K562 (cell line): ENCODE results near the gene CYP2B6. TPM values are rescaled to one million over a fixed set of nuclear protein-coding genes. Genes with fewer than 3 reads are reported as not detected.

Experiments used
- ATAC-seq: fragments of 200-7000 bp; cut with Tn5 transposase; 3 replicates; pipeline ENCODE4 v1.9.1; 2020; ENCODE audit warnings: moderate library complexity
- Bru-seq: library from RNA; stranded (reverse); fragments of 400-500 nt; gene quantifications from one replicate; lab custom pipeline; 2021; lab: Mats Ljungman, UMichigan
- BruChase-seq, 2 experiments: library from RNA; stranded (reverse); fragments of 400-500 nt; gene quantifications; one replicate each; lab custom pipeline; 2021; lab: Mats Ljungman, UMichigan
- BruUV-seq: library from RNA; stranded (reverse); fragments of 400-500 nt; replicated peaks from 2 replicates; lab custom pipeline; 2021; lab: Mats Ljungman, UMichigan
- CTCF ChIA-PET: fragments of 300-600 bp; formaldehyde crosslinking; extraction: SDS; loops from one replicate; lab custom pipeline; 2021; ENCODE audit warnings: low intra/inter-chr PET ratio; lab: Yijun Ruan, JAX
- POLR2A ChIA-PET: fragments of 300-600, 350-650 bp; sonication (Branson Sonifier 250); formaldehyde crosslinking; extraction: SDS; loops from one replicate; lab custom pipeline; 2021; ENCODE audit warnings: antibody characterized with exemption, inconsistent platforms; lab: Yijun Ruan, JAX
- DNase-seq, 4 experiments: peaks; one replicate each; pipeline versions ENCODE4 v3.0.0 to v3.0.0-alpha.2; 2011 to 2018; ENCODE audit warnings: low spot score in 3 of 4, mixed read lengths in 3 of 4; ENCODE audit errors: extremely low read depth in 1 of 4
- FAIRE-seq: peaks from 2 replicates; lab custom pipeline; 2011; peaks lifted over from hg19 to GRCh38; lab: Jason Lieb, UNC
- H2AFZ ChIP-seq: 2 replicates; pipeline ENCODE4 v1.6.0; 2011; ENCODE audit warnings: low read depth, low read length, control low read depth, inconsistent platforms
- H3K27ac ChIP-seq: fragments of 200-600 bp; 3 replicates; pipeline ENCODE4 v1.8.0; 2011; ENCODE audit warnings: low read depth, mild to moderate bottlenecking, control low read depth, inconsistent platforms, low read length, moderate library complexity, mixed read lengths; ENCODE audit errors: extremely low read depth
- H3K27me3 ChIP-seq, 2 experiments: fragments of 300-600 bp in 1 of 2; 2 replicates in 1 of 2; 3 replicates in 1 of 2; pipeline versions ENCODE4 v1.6.0 to v1.8.0; 2011; ENCODE audit warnings: inconsistent platforms in 2 of 2, low read length in 2 of 2, mild to moderate bottlenecking in 1 of 2, mixed read lengths in 1 of 2, moderate library complexity in 1 of 2; ENCODE audit not compliant: control insufficient read depth in 2 of 2, insufficient read depth in 2 of 2
- H3K36me3 ChIP-seq: fragments of 300-600 bp; 3 replicates; pipeline ENCODE4 v1.8.0; 2011; ENCODE audit warnings: mild to moderate bottlenecking, low read length, inconsistent platforms; ENCODE audit not compliant: control insufficient read depth, insufficient read depth
- H3K4me1 ChIP-seq, 2 experiments: fragments of 200-600 bp in 1 of 2; replicated peaks in 1 of 2; 2 replicates in 1 of 2; 3 replicates in 1 of 2; pipeline versions ENCODE4 v1.5.1 to v1.8.0; 2011; ENCODE audit warnings: inconsistent platforms in 2 of 2, low read length in 2 of 2, mild to moderate bottlenecking in 1 of 2, mixed read lengths in 1 of 2, moderate library complexity in 1 of 2; ENCODE audit not compliant: control insufficient read depth in 2 of 2, insufficient read depth in 2 of 2
- H3K4me2 ChIP-seq: 2 replicates; pipeline ENCODE4 v1.6.1; 2011; ENCODE audit warnings: low read length, control low read depth, inconsistent platforms, mixed read lengths; ENCODE audit not compliant: insufficient read depth
- H3K4me3 ChIP-seq: fragments of 200-600 bp; sonication (generic), shearing (Covaris generic); 2 replicates; pipeline ENCODE4 v1.5.1; 2016; ENCODE audit warnings: control low read depth, inconsistent platforms
- H3K79me2 ChIP-seq: fragments of 200-600 bp; 3 replicates; pipeline ENCODE4 v1.8.0; 2011; ENCODE audit warnings: low read length, inconsistent platforms; ENCODE audit not compliant: control insufficient read depth, insufficient read depth
- H3K9ac ChIP-seq, 2 experiments: 2 replicates each; pipeline versions ENCODE4 v1.6.0 to v1.6.1; 2011; ENCODE audit warnings: low read depth in 2 of 2, low read length in 2 of 2, control low read depth in 1 of 2, inconsistent platforms in 1 of 2, mild to moderate bottlenecking in 1 of 2, mixed read lengths in 1 of 2; ENCODE audit not compliant: insufficient read depth in 1 of 2
- H3K9me1 ChIP-seq: one replicate; pipeline ENCODE4 v1.6.0; 2011; ENCODE audit warnings: inconsistent platforms, mild to moderate bottlenecking, low read length, moderate library complexity; ENCODE audit not compliant: control insufficient read depth, insufficient read depth
- H3K9me3 ChIP-seq: replicated peaks from 2 replicates; pipeline ENCODE4 v1.5.1; 2011; ENCODE audit warnings: low read depth, low read length, inconsistent platforms; ENCODE audit not compliant: control insufficient read depth, insufficient read depth
- H4K20me1 ChIP-seq: replicated peaks from 2 replicates; pipeline ENCODE4 v1.6.1; 2011; ENCODE audit warnings: low read length, inconsistent platforms, mixed read lengths; ENCODE audit not compliant: control insufficient read depth, insufficient read depth
- CREB1 ChIP-seq, 2 experiments: sonication (generic) in 1 of 2; formaldehyde crosslinking in 1 of 2; IDR thresholded peaks; 2 replicates each; pipeline versions ENCODE4 v1.6.1 to v1.8.0; 2012 to 2022; ENCODE audit warnings: inconsistent platforms in 1 of 2, mild to moderate bottlenecking in 1 of 2, missing genetic modification reagents in 1 of 2, moderate library complexity in 1 of 2
- DACH1 ChIP-seq: fragments of 450-650 bp; IDR thresholded peaks from 2 replicates; pipeline ENCODE4 v1.6.1; 2018; ENCODE audit not compliant: partially characterized antibody
- FOS ChIP-seq: IDR thresholded peaks from 3 replicates; pipeline ENCODE4 v1.6.1; 2011; ENCODE audit not compliant: insufficient read length; ENCODE audit errors: extremely low read depth
- FOXK2 ChIP-seq, 2 experiments: fragments of 450-650 bp; IDR thresholded peaks in 1 of 2; conservative IDR thresholded peaks in 1 of 2; 2 replicates each; pipeline ENCODE4 v1.6.1; 2016; ENCODE audit warnings: low read depth in 2 of 2, mild to moderate bottlenecking in 1 of 2
- HDAC3 ChIP-seq: fragments of 450-650 bp; IDR thresholded peaks from 2 replicates; pipeline ENCODE4 v1.6.1; 2018; ENCODE audit warnings: borderline replicate concordance, mild to moderate bottlenecking, moderate library complexity; ENCODE audit not compliant: partially characterized antibody
- NCOA1 ChIP-seq: fragments of 450-650 bp; IDR thresholded peaks from 2 replicates; pipeline ENCODE4 v1.6.1; 2016; ENCODE audit warnings: low read depth
- RBM34 ChIP-seq: fragments of 200-400 bp; formaldehyde crosslinking; IDR thresholded peaks from 2 replicates; pipeline ENCODE4 v1.6.1; 2018; ENCODE audit warnings: low read length, borderline replicate concordance; ENCODE audit not compliant: insufficient read depth
- TAL1 ChIP-seq: fragments of 450-650 bp; IDR thresholded peaks from 2 replicates; pipeline ENCODE4 v1.6.1; 2016; ENCODE audit warnings: mild to moderate bottlenecking
- ZNF134 ChIP-seq: fragments of 250-450 bp; sonication (Bioruptor Pico); conservative IDR thresholded peaks from 2 replicates; pipeline ENCODE4 v1.4.0; 2020
- WGBS: fragments of 100-300 bp; shearing (Covaris generic); methylation state at CpG from one replicate; pipeline ENCODE4 v1.1.6; 2016; ENCODE audit warnings: low coverage, mixed read lengths; ENCODE audit not compliant: insufficient coverage; ENCODE audit errors: missing lambda C conversion rate; 5-methylcytosine and 5-hydroxymethylcytosine counted together
- in situ Hi-C: fragments of 300-500 bp; cut with MboI; formaldehyde crosslinking; loops from 4 replicates; pipeline ENCODE4 v1.15.0; 2018; ENCODE audit warnings: inconsistent platforms, mixed read lengths
- intact Hi-C: fragments of 100-400 bp; cut with micrococcal nuclease; formaldehyde crosslinking; loops from 2 replicates; pipeline ENCODE4 v1.14.2; 2022
- long read RNA-seq, 3 experiments: library from polyadenylated mRNA in 2 of 3; library from RNA in 1 of 3; unstranded in 2 of 3; stranded (forward) in 1 of 3; transcript quantifications; one replicate each; pipeline ENCODE4 v2.0.0, GENCODE V29; 2019 to 2022
- polyA minus RNA-seq, 3 experiments: library from RNA; depleted of rRNA, polyadenylated mRNA; stranded (reverse); fragments of >200 nt; gene quantifications; 2 replicates each; pipeline ENCODE4 v1.2.3, GENCODE V29; 2011
- polyA plus RNA-seq, 8 experiments: library from polyadenylated mRNA; depleted of rRNA in 4 of 8; stranded (reverse) in 5 of 8; unstranded in 3 of 8; fragments of >200 nt; fragmentation: Nextera tagmentation in 2 of 8; fragmentation: Illumina TruSeq in 1 of 8; extraction: Ambion mirVana in 2 of 8; extraction: Trizol in 1 of 8; gene quantifications; 2 replicates each; pipeline versions ENCODE4 v1.2.1 to v1.2.3, GENCODE V29; 2011 to 2014; ENCODE audit warnings: inconsistent platforms in 1 of 8, missing spikeins in 1 of 8
- total RNA-seq, 7 experiments: library from RNA; depleted of rRNA in 6 of 7; stranded (reverse); fragments of >200 nt in 6 of 7; fragmentation: Illumina TruSeq in 2 of 7; extraction: Trizol in 2 of 7; gene quantifications; 2 replicates each; pipeline versions ENCODE4 v1.2.1 to v1.2.3, GENCODE V29; 2011 to 2021; ENCODE audit warnings: low replicate concordance in 1 of 7
- TF ChIP-seq, protein P1 (sequence below): sonication (generic); formaldehyde crosslinking; IDR thresholded peaks from 2 replicates; pipeline ENCODE4 v1.8.0; 2022; ENCODE audit warnings: missing genetic modification reagents, mild to moderate bottlenecking, borderline replicate concordance
- TF ChIP-seq, protein P2 (sequence below): sonication (generic); formaldehyde crosslinking; IDR thresholded peaks from 2 replicates; pipeline ENCODE4 v1.8.1; 2023; ENCODE audit warnings: mild to moderate bottlenecking, missing genetic modification reagents
- TF ChIP-seq, protein P3 (sequence below): fragments of 200-800 bp; sonication (Bioruptor generic); IDR thresholded peaks from 2 replicates; pipeline ENCODE4 v1.6.1; 2017; ENCODE audit warnings: missing genetic modification characterization, missing compliant biosample characterization

CYP2B6 gene
- not detected in 2 replicates for total RNA-seq (2011; cell fraction: chromatin; rRNA removed; ENCODE audit: low replicate concordance)
- total RNA-seq (2011; cell fraction: nucleolus; rRNA removed) = not detected in 2 replicates
- not detected in 2 replicates for total RNA-seq (2011; cell fraction: nucleoplasm; rRNA removed)
- total RNA-seq (2014; rRNA removed) (not detected in 2 replicates), total RNA-seq (2014; rRNA removed; fragmentation: Illumina TruSeq; extraction: Trizol) (not detected in 2 replicates), total RNA-seq (2015; rRNA removed; fragmentation: Illumina TruSeq; extraction: Trizol) (not detected in 2 replicates), total RNA-seq (2021) (0.04 and 0.20 TPM in 2 replicates), polyA plus RNA-seq (2011; rRNA removed) (not detected in 2 replicates), polyA plus RNA-seq (2014; fragmentation: Illumina TruSeq; extraction: Trizol) (not detected in 2 replicates), polyA plus RNA-seq (2014; fragmentation: Nextera tagmentation; extraction: Ambion mirVana) (not detected), polyA plus RNA-seq (2014; rRNA removed) (not detected in 2 replicates), polyA minus RNA-seq (2011; rRNA and poly(A)+ RNA removed) (not detected in 2 replicates), Bru-seq, nascent RNA (percentile 11 among the genes with signal in this experiment), BruChase-seq, experiment 1, labeled RNA remaining after a 2-hour chase (percentile 7 among the genes with signal in this experiment), BruChase-seq, experiment 2, labeled RNA remaining after a 6-hour chase (percentile 7 among the genes with signal in this experiment)
- not detected in 2 replicates for polyA plus RNA-seq (2011; cell fraction: cytosol; rRNA removed)
- not detected in 2 replicates for polyA plus RNA-seq (2011; cell fraction: nucleus; rRNA removed)
- polyA plus RNA-seq (2012) = not detected in 2 replicates
- polyA minus RNA-seq (2011; cell fraction: cytosol; rRNA and poly(A)+ RNA removed) = not detected in 2 replicates
- not detected in 2 replicates for polyA minus RNA-seq (2011; cell fraction: nucleus; rRNA and poly(A)+ RNA removed)
- long read RNA-seq, experiment 1 = 0 reads
- long read RNA-seq, experiment 2 = 0 reads
- long read RNA-seq, experiment 3 = 0 reads

DNA sequence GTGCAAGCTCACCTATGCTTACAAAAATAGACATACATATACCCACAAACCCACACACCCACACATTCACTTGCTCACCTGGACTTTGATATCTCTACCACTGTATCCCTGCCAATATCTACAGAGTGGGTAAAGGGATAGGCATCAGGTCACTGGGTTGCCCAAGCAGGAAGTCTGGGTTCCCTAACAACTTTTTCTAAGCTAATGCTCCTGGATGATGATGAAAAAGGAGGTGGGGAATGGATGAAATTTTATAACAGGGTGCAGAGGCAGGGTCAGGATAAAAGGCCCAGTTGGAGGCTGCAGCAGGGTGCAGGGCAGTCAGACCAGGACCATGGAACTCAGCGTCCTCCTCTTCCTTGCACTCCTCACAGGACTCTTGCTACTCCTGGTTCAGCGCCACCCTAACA is at the start of gene CYP2B6:
Gene CYP2B6, plus strand, starts transcription at position 311 of the 410 bp plus-strand sequence. Its CDS starts 24 bp downstream, at position 335.
- H2AFZ ChIP-seq = no peak within 1 kb of the TSS
- ATAC-seq (no peak), FAIRE-seq (no peak), DNase-seq (no peak)
- POLR2A ChIA-PET = interaction anchor here (0.7 kb wide), 1 partner anchor 236 kb away, joined by 3 read pairs; no protein-coding TSS in a partner anchor
- intact Hi-C loops (no loop called here), in situ Hi-C loops (no loop called here)
- H3K4me3 ChIP-seq = no peak within 1 kb of the TSS
- BruUV-seq = no TSS peak
- H3K36me3 ChIP-seq = no peaks in the 10 kb centered on the region
- H3K4me2 ChIP-seq = no peak within 1 kb of the TSS
- no peaks in the 10 kb centered on the region for H3K4me1 ChIP-seq
- 6% methylated on average over 2 of the region's 2 CpGs for WGBS
- CTCF ChIA-PET = no interaction called here
- peaks cover 3% of the 10 kb centered on the region for H3K9me1 ChIP-seq
- peaks cover 11 to 22% of the 10 kb centered on the region in 2 experiments; a peak in 4 of 5 replicates for H3K27me3 ChIP-seq
- no peaks in the 10 kb centered on the region for H3K9me3 ChIP-seq
- no peak within 1 kb of the TSS for H3K9ac ChIP-seq
- no peaks in the 10 kb centered on the region for H4K20me1 ChIP-seq
- no peak within 1 kb of the TSS for H3K27ac ChIP-seq
- no peaks in the 10 kb centered on the region for H3K79me2 ChIP-seq
- TF ChIP-seq FOXK2 (conservative IDR thresholded peaks at IDR 0.05 in 1 of 2, IDR thresholded peaks at IDR 0.05 in 1 of 2; ENCODE audit: low read depth in 2 of 2) (no peak), RBM34 (no peak), TAL1 (no peak), CREB1 (IDR thresholded peaks at IDR 0.05) (no peak), CREB1 (CRISPR knock-in tag; IDR thresholded peaks at IDR 0.05) (no peak), FOS (no peak), ZNF134 (CRISPR knock-in tag) (no peak), HDAC3 (no peak), NCOA1 (no peak), DACH1 (no peak)
- TF ChIP-seq, protein P1, sequence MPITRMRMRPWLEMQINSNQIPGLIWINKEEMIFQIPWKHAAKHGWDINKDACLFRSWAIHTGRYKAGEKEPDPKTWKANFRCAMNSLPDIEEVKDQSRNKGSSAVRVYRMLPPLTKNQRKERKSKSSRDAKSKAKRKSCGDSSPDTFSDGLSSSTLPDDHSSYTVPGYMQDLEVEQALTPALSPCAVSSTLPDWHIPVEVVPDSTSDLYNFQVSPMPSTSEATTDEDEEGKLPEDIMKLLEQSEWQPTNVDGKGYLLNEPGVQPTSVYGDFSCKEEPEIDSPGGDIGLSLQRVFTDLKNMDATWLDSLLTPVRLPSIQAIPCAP (CRISPR knock-in tag) = no peak
- TF ChIP-seq, protein P2, sequence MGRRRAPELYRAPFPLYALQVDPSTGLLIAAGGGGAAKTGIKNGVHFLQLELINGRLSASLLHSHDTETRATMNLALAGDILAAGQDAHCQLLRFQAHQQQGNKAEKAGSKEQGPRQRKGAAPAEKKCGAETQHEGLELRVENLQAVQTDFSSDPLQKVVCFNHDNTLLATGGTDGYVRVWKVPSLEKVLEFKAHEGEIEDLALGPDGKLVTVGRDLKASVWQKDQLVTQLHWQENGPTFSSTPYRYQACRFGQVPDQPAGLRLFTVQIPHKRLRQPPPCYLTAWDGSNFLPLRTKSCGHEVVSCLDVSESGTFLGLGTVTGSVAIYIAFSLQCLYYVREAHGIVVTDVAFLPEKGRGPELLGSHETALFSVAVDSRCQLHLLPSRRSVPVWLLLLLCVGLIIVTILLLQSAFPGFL (CRISPR knock-in tag) = no peak
- TF ChIP-seq, protein P3, sequence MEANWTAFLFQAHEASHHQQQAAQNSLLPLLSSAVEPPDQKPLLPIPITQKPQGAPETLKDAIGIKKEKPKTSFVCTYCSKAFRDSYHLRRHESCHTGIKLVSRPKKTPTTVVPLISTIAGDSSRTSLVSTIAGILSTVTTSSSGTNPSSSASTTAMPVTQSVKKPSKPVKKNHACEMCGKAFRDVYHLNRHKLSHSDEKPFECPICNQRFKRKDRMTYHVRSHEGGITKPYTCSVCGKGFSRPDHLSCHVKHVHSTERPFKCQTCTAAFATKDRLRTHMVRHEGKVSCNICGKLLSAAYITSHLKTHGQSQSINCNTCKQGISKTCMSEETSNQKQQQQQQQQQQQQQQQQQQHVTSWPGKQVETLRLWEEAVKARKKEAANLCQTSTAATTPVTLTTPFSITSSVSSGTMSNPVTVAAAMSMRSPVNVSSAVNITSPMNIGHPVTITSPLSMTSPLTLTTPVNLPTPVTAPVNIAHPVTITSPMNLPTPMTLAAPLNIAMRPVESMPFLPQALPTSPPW (CRISPR knock-in tag) = no peak
